Amniotic stem cell (primary cell): ENCODE data around the gene TRIM24.

ENCODE experiments used
- DNase-seq: peaks from one replicate; lab custom pipeline; 2025; lab: John Stamatoyannopoulos, UW

Gene TRIM24

DNA sequence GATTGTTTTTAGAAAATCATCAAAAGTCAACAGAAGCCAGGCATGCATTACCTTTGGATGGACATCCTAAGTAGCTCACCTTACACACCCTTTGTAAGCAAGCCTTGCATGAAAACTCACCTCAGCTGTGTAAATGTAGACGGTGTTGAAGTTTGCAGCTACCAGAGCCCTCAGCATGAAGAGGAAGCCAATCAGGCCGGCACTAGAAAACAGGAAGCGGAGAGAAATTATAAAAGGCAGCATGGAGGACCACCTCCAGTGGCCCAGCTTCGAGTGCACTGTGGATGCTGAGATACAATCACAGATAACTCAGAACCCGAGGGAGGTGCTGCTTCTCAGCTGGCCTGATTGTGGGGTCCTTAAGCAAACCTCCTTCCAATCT lies 165.8 kb downstream of the TRIM24 start:
- DNase-seq = no peak

DNA sequence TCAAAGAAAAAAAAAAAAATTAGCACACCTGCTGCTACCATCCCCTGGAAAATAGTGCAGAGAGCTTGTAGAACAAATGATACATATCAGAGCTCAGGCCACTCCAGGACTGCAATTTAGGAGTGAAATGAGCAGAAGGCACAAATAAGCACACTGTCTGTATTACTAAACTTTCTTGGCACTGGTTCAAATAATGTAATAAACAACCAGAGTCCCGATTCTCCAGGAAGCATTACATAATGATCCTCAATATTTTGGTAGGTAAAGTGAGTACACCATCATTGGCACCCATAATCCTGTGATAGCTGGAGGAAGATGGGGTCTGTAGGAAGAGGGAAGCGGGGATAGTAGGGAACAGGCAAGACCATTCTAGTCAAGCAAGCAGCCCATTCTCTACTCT lies 166.8 kb downstream of the TRIM24 start:
- no peak for DNase-seq

DNA sequence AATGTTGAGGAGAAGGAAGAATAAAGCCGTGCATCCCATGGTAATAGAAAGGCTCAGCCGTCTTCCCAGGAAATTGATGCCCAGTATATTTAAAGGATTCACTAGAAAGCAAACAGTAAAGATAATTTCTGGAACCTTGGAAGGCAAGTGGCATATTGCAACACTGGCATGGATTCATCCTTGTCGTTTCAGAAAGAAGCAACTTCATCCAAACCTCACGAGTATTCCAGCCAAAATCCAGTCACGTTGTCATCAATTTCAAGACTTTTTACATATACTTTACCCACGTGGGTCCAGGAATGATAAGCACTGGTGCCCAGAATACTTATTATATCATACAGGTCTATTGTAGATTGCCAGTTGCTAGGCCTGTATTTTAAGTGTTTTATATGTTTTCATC lies 167.3 kb downstream of the TRIM24 start:
- no peak for DNase-seq

DNA sequence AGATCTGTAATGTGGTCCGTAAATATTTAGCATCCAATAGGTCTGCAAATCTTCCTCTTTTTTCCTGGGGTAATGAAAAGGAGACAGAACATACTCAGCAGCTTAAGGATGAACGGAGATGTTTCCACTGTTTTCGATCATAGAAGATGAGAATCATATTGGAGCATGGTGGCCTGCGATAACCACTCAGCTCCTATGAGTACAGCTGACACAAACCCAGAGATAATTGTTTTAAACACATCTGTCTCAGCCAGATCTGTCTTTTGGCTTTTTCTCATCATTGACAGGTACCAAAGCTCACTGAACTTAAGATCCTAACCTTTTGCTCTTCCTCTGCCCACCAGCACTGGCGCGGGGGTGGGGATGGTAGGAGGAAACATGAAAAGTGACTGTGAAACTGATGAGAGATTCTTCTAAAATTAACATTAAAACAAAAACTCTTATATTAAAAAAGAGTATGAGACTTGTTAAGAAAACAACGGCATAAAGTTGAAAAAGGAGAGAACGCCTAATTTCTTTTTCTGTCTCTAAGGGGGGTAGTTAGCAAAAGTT lies 170.1 kb downstream of the TRIM24 start:
- DNase-seq = no peak

DNA sequence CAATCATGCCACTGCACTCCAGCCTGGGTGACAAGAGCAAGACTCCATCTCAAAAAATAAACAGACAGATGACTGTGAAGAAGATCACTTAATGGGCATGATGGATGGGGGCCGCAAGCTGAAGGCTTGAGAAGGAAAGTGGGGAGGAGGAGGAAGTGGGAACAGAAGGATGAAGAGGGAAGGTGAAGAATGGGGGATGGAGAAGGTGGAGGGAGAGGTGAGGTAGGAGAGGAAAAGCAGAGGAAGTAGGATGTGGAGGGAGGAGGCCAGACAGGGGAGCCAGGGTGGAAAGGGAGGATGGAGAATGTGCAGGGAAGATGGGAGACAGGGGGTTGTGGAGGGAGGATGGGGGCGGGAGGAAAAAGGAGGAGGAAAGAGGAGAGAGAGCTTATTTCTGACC lies 172.3 kb downstream of the TRIM24 start:
- no peak for DNase-seq

DNA sequence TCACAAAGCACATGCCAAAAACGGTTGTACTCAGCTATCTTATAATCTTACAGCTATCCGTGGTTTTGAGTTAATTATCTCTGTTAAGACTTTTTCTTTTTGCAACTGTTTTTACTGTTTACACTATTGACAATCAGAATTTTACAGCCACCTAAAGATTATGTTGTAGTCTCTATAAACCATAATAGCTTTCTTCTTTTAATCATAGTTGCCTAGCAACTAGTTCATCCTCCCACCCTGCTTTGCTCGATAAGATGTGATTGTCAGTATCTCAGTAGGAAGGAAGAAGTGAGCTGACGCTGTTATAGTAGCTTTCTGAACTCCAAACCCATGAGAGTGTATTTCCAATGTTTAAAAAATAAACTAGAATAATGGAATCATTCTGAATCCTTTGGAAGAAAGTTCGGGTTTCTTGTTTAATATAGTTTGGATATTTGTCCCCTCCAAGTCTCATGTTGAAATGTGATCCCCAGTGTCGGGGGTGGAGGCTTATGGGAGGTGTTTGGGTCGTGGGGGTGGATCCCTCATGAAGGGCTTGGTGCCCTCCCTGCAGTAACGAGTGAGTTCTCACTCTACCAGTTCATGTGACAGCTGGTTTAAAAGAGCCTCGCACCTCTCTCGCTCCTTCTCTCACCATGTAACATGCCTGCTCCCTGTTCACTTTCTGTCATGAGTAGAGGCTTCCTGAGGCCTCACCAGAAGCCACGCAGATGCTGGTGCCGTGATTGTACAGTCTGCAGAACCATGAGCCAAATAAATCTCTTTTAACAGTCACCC lies 173.0 kb downstream of the TRIM24 start:
- DNase-seq = no peak
